GM04504 (cell line): ENCODE data around the gene CHD2.

Experiments
- DNase-seq: peaks from one replicate; pipeline ENCODE4 v3.0.0-alpha.2; 2012; ENCODE audit warnings: low read depth

CHD2 gene

DNA sequence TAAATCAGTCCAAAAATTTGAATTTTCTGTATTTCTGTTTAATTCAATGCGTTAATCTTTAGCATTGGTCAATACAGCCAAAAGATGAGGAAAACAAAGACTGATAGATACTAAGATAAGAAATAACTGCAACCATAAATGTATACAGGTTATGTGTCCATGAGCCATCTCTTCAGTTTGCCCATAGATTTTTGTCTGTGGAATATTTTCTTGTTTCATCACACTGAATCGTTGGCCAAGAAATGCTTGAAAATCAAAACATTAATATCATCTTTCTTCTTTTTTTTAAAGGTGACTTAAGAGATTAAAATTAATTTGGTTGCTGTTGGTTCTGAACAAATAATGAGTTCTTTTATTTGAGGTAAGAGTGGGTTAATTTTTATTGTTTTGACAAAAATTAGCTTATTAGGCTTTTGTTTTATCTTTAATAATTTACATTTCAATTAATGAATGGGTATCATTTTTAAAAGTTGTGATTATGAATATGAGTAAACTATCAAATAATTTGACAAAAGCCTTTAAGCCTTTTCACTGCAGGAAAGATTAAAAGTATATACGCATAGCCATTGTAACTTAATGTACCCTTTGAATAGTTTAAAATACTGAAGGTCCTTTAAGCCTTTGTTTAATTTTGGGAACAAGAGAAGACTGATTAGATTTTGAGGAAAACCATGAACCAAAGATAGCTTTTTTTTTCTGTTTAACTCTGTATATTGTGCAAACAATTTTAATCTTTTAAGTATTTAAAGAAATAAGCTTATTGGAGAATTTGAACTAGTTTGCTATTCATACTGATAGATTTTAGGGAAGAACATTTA is 14.7 kb upstream of the CHD2 start:
- DNase-seq = no peak

DNA sequence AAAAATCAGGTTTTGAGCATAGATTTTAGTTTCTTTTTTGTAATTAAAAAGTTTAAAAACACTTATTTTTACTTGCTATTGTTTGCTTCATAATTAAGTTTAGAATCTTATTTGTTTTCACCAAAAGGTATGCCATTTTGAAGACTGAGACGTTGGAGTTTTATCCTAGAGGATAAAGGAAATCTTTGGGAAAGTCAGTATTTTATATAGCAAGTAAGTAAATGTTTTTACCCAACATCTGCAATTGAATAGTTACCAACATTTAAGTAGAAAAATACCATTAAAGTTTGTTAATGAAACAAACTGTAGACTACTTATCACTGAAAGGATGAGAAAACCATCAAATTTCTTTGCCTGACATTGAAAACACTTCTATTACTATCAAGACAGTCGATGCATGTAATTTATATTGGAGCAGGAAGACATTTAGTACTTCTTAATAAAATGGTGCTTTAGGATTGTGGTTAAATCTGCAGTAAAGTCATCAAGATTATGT is 14.0 kb upstream of the CHD2 start:
- no peak for DNase-seq

GRCh38 chr15:92886815-92887214 is 13.3 kb upstream of the CHD2 start:
- DNase-seq = no peak

DNA sequence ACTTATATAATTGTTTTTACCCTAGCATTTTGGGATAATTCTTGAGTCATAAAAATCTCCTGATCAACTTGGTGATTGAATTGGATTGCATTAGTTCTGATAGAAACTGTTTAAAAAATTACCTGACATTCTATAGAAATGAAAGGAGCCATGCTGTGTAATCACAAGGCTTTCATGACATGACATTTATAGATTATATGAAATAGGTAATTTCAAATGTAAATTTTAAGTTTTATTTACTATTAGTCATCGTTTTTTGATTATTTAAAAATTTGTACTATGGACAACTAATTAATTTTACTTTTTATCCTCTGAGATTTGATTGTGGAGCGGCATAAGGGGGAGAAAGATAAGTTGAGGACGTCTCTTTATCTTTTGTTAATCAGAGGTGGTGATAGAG is 12.3 kb upstream of the CHD2 start:
- no peak for DNase-seq

GRCh38 chr15:92889390-92890107 is 10.6 kb upstream of the CHD2 start:
- DNase-seq = no peak

DNA sequence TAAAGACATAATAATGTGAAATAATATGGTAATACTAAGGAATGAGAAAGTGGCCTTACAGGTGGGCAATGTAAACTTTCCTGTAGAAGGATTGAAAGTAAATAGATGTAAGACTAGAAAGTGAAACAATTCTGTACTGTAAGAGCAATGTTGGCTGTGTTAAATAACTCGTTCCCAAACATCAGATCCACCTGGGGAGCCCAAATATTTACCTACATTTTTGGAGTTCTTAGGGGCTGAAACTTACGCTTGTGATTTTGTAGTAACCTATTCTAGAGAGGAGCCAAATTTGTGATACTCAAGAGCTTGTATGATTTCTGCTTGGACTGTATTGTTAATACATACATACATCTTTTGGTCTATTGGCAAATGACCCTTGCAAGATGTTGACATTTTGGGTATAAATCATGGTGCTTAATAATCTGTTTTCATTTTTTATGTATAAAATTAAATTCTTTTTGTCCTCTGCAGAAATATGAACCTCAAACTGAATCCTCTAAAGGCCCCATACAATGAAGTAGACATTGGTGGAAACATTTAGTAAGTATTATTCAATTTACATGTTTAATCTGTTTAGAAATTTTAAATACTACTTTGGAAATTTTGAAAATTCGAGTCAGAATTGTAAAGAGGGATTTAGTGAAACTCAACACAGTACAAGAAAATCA is 8.5 kb upstream of the CHD2 start:
- no peak for DNase-seq

GRCh38 chr15:92892201-92892555 is 7.9 kb upstream of the CHD2 start:
- no peak for DNase-seq

- no peak for DNase-seq
These were observed 6.9 kb upstream of the CHD2 start for GRCh38 chr15:92893200-92893599.

GRCh38 chr15:92896561-92896960 is 3.6 kb upstream of the CHD2 start:
- DNase-seq = no peak

DNA sequence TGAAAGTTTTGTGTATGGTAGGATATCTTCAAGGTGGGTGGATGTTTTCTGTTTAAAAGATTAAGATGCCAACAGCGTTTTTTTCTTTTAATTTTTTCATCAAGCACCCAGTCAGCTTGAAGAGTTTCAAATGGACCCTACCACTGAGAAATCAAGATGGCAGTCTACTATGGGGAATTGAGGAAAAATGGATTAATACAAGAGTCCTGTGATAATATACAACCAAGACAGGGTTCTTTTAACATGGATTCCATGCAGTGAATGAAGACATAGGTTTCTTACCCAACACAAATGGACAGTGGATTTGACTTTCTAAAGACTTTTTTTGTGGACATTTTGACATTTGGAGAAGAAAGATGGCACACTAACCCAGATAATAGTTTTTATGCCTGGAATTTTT is 2.5 kb upstream of the CHD2 start:
- DNase-seq = no peak

DNA sequence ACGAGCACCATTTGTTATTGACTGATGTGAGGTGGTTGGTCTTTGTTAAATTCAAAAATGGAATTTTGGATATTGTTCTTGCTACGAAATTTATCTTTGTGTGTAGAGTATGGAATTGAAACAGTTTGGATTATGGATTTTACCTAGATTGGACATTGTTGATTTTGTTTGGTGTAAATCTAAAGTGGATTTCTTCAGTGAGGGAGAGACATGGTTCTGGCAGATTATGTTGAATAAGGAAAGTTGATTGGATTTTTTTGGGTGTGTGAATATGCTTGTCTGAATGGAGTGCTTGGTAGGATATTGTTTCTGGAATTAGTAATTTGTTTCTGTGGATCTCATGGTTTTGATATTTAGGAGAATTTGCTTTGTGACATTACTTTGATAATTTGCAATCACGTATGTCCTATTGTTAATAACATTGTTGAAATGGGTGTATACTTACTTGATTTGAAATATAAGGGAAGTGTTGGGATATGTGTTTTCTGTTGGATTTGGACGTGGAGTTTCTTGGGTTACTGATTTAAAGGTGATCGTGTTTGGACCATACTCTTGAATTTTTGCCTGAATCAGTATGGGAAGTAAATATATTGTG is 1.0 kb upstream of the CHD2 start:
- DNase-seq = no peak

GRCh38 chr15:92899601-92899947 is 550 bp upstream of the CHD2 start:
- DNase-seq = no peak

- DNase-seq = no peak
These were observed 577 bp downstream of the CHD2 start for GRCh38 chr15:92900731-92901071.

- no peak for DNase-seq
These were observed 1.1 kb downstream of the CHD2 start for GRCh38 chr15:92901072-92901761.

DNA sequence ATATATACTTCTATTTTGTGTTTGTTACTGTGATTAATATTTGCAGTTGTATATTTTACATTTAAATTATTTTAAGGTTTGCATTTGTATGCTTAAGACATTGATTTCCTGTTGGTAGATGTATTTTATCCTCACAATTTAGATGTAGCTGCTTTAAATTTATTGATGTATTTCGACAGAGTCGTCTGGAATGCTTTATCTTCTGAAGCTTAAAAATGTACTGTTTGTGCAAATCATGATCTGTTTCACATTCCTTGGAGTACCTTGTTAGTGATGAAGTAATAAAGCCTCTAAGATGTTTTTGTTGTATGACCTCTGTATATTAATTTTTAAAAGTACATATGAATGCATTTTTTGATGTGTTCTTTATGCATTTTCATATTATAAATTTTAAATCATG is 1.9 kb downstream of the CHD2 start:
- DNase-seq = no peak

DNA sequence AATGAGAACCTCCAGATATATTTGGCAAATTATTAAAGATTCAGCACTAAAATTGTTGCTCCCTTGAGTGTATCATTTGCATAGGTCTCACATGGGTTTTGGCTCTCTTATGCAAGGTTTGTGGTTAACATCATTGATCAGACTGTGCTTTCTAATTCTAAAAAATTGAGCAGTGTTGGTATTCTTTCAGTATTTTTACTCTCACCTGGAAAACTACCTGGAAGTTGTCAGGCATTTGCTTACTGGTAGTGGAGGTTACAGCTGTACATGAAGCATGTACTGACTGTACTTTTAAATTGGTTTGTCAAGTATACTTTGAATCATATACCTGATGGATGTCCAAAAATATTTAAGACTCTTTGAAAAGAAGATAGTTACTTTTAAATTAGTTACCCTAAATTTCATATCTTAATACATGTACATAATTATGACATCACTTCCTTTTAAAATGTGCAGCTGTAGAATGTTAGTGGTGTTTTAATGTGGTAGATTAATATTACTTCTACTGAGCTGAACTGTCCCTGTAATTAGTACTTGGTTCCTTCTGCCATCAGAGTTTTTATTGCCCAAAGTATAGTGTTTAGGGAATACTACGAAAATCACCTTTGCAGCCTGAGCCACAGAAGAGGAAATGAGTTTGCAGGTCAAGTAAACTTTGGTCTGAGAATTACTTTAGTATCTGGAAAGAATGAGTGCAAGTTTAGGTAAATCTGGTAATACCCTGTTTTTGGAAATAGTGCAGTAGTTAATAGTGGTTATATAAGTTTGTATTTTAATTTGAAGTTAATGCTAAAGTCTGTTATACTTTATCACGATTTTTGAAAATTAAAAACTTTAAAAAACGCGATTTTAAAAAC is 2.8 kb downstream of the CHD2 start:
- DNase-seq = no peak

DNA sequence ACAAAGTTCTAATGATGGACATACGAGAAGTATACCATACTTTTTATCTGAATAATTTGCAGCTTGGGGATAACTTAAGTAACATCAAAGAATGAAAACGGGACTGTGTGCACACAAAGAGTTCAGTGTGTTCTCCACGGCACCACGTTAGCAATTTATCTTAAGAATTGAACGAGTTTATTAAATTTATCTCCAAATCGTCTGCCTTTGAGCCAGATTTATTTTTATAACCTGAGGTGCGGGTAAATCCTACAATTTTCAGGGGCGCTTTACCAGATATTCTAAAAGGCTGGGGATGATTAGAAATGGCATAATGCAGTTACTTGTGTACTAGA is 3.5 kb downstream of the CHD2 start:
- DNase-seq = no peak

DNA sequence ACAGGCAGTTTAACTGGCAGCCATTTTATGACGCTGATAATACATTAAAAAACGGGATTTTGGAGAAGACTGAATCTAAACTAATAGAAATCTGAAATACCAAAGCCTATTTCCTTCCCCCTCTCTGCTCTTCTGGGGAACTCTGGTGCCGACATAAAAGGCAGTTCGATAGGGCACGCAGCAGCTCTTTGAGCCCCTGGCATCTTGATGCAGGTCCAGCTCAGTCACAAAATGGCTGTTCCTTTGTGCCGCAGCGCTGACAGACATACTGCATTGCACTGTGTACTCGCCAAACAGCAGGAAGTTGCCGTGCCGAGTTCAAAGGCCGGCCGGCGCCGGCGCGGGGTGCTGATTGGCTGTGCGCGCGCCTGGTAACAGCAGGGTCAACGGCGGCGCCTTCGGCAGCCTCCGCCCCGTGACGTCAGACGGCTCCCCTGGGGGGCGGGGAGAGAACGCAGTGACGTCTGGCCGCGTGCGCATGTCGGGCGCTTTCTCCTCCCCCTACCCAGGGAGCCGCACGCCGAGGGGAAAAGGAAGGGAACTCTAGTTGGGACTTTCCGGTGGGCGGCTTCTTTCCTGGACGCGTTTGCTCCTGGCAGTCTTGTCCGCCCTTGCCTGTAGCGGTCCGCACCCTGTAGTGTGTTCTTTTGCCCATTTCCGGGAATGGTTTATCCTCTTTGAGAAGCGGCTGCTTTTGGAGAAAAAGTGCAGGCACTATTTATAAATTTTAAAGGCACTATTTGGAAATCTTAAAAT is 4.0 kb downstream of the CHD2 start:
- peak; percentile 97 for DNase-seq

- no peak for DNase-seq
These were observed 4.8 kb downstream of the CHD2 start for GRCh38 chr15:92904722-92905571.

DNA sequence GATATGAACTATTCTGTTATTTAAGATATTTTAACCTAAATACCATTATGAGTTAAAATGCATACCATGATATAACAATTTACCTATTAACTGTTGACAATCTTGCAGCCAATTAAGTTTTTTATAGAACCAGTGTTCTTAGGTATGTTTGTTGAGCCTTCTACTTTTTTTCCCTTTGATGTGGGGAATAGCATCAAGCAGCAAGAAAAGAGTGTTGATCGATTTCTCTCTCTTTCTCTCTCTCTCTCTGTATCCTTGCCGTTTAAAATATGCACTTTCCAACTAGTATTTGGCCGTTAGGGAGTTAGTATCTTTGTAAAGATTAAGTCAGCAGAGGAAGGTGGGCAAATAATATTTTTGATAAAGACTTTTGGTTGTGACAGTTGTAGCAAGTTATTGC is 5.9 kb downstream of the CHD2 start:
- DNase-seq = no peak
